Gastrocnemius medialis (tissue), 4 donors: ENCODE data around the gene PDLIM7.

Experiments used
- CTCF ChIP-seq, 5 experiments: fragments of 450-650 bp in 3 of 5; fragments of 200-600 bp in 2 of 5; sonication (generic) in 2 of 5; IDR thresholded peaks in 4 of 5; conservative IDR thresholded peaks in 1 of 5; 1 replicate in 4 of 5; 2 replicates in 1 of 5; pipeline ENCODE4 v1.5.1; 2016 to 2019; ENCODE audit warnings: antibody characterized with exemption in 5 of 5, mild to moderate bottlenecking in 3 of 5, moderate library complexity in 3 of 5
- POLR2A ChIP-seq, 2 donors: fragments of 450-650 bp; IDR thresholded peaks; one replicate each; pipeline ENCODE4 v1.6.1; 2017; ENCODE audit warnings: antibody characterized with exemption in 2 of 2, mild to moderate bottlenecking in 2 of 2, moderate library complexity in 2 of 2

GRCh38 chr5:177538876-177539275 lies 41.5 kb upstream of the PDLIM7 start:
- TF ChIP-seq CTCF (IDR thresholded peaks at IDR 0.05 in 4 of 5, conservative IDR thresholded peaks at IDR 0.05 in 1 of 5) (no peak), POLR2A (IDR thresholded peaks at IDR 0.05) (no peak)
